H1 (cell line): ENCODE measurements around the gene SEMA3B. TPM values are rescaled to one million over a fixed set of nuclear protein-coding genes. Genes with fewer than 3 reads are reported as not detected.
A peak's percentile ranks its signal among the peaks of the same experiment; 100 is the strongest.

Source experiments
- BRCA1 ChIP-seq: IDR thresholded peaks from 2 replicates; pipeline ENCODE4 v1.6.1; 2012; ENCODE audit warnings: low read depth, low read length, improper control_type of control experiment
- HDAC6 ChIP-seq: IDR thresholded peaks from one replicate; pipeline ENCODE4 v1.7.1; 2012; ENCODE audit warnings: low read depth, mild to moderate bottlenecking, inconsistent platforms, low read length, moderate library complexity
- JUN ChIP-seq: IDR thresholded peaks from 2 replicates; pipeline ENCODE4 v1.6.1; 2011; ENCODE audit warnings: low read depth, mild to moderate bottlenecking, improper control_type of control experiment, low read length
- KDM1A ChIP-seq: fragments of 200-600, 300-600 bp; sonication (generic); IDR thresholded peaks from 2 replicates; pipeline ENCODE4 v1.7.1; 2016; ENCODE audit warnings: mild to moderate bottlenecking, low read length, borderline replicate concordance
- KDM4A ChIP-seq: IDR thresholded peaks from one replicate; pipeline ENCODE4 v1.7.1; 2012; ENCODE audit warnings: low read depth, mild to moderate bottlenecking, moderate library complexity, low read length, inconsistent platforms; ENCODE audit not compliant: severe bottlenecking
- RAD21 ChIP-seq, 2 experiments: IDR thresholded peaks in 1 of 2; conservative IDR thresholded peaks in 1 of 2; 2 replicates each; pipeline ENCODE4 v1.6.1; 2011; ENCODE audit warnings: low read depth in 2 of 2, low read length in 2 of 2, improper control_type of control experiment in 1 of 2, inconsistent platforms in 1 of 2, mild to moderate bottlenecking in 1 of 2, moderate library complexity in 1 of 2
- SRF ChIP-seq: IDR thresholded peaks from 2 replicates; pipeline ENCODE4 v1.6.1; 2011; ENCODE audit warnings: mild to moderate bottlenecking, low read depth, low read length, moderate library complexity
- TBP ChIP-seq: IDR thresholded peaks from 2 replicates; pipeline ENCODE4 v1.6.1; 2011; ENCODE audit warnings: low read depth, low read length, improper control_type of control experiment
- TEAD4 ChIP-seq: IDR thresholded peaks from 2 replicates; pipeline ENCODE4 v1.6.1; 2012; ENCODE audit warnings: low read depth, low read length, inconsistent platforms, mixed read lengths
- polyA plus RNA-seq, 7 experiments: library from polyadenylated mRNA; depleted of rRNA in 3 of 7; stranded (reverse) in 5 of 7; unstranded in 2 of 7; fragments of >200 nt in 5 of 7; fragments of 200-250 nt in 2 of 7; gene quantifications; 1 replicate in 5 of 7; 2 replicates in 1 of 7; 4 replicates in 1 of 7; pipeline versions ENCODE4 v1.2.1 to v1.2.3, GENCODE V29; 2011 to 2013; ENCODE audit warnings: missing spikeins in 2 of 7, mixed read lengths in 2 of 7
- total RNA-seq: library from RNA; stranded (reverse); fragmentation: NEBNext Ultra II Directional; extraction: Animal tissue kit (Norgen Biotek cat#: 25700); gene quantifications from 2 replicates; pipeline ENCODE4 v1.2.1, GENCODE V29; 2021
- TF ChIP-seq, protein P1 (sequence below): fragments of 300-600 bp; sonication (generic); IDR thresholded peaks from 2 replicates; pipeline ENCODE4 v1.7.1; 2012; ENCODE audit warnings: low read length, moderate library complexity, mild to moderate bottlenecking, inconsistent platforms; ENCODE audit not compliant: insufficient replicate concordance

The SEMA3B gene
- total and polyA plus RNA-seq, 2 of the 8 experiments (the other 6 are each of a cell fraction or from before 2014, with no cell fraction given) = 3.0 to 4.7 TPM

DNA sequence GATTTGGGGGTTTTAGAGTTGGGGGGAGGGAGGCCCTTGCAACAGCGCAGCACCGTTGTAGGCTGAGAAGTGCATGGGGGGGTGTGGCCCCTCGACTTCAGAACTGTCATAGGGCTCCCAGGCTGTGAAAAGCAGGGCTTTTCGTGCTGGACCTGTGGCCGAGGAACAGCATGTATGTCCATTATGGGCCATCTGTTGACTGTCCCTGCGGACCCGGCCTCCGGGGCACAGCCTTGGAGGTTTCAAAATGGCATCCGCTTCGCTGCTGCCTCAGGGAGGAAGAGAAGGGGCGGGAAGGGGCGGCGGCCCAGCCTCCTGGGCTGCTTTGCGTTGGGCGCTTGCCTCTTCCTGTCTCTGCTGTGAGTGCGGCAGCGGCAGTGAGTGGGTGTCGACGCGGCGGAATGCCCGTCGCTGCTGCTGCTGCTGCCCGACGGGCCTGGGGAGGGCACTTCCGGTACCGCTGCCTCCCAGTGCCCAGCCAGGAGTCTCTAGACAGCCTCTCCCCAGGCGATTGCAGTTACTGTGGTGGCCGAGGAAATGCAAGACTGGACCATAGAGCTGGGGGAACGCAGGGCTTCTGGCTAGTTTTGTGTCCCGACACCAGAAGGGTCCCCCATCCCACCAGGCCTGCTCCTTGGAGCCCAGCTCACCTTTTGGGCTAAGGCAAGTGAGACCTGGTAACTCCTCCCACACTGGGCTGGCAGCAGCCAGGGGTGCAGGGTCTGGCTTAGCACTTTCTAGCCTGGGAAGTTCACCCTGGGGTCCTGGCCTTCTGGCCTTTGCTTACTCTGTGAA, 31.0 kb upstream of the SEMA3B start (continued):
- TF ChIP-seq JUN (no peak), KDM4A (no peak), KDM1A (no peak), SRF (no peak), TBP (0 out of 2 replicates have a peak, but pooled peaks have one; percentile 17), HDAC6 (no peak), TEAD4 (0 out of 2 replicates have a peak, but pooled peaks have one; percentile 14), BRCA1 (no peak), RAD21 (IDR thresholded peaks at IDR 0.05 in 1 of 2, conservative IDR thresholded peaks at IDR 0.05 in 1 of 2; ENCODE audit: low read depth in 2 of 2, low read length in 2 of 2) (no peak)
- TF ChIP-seq, protein P1, sequence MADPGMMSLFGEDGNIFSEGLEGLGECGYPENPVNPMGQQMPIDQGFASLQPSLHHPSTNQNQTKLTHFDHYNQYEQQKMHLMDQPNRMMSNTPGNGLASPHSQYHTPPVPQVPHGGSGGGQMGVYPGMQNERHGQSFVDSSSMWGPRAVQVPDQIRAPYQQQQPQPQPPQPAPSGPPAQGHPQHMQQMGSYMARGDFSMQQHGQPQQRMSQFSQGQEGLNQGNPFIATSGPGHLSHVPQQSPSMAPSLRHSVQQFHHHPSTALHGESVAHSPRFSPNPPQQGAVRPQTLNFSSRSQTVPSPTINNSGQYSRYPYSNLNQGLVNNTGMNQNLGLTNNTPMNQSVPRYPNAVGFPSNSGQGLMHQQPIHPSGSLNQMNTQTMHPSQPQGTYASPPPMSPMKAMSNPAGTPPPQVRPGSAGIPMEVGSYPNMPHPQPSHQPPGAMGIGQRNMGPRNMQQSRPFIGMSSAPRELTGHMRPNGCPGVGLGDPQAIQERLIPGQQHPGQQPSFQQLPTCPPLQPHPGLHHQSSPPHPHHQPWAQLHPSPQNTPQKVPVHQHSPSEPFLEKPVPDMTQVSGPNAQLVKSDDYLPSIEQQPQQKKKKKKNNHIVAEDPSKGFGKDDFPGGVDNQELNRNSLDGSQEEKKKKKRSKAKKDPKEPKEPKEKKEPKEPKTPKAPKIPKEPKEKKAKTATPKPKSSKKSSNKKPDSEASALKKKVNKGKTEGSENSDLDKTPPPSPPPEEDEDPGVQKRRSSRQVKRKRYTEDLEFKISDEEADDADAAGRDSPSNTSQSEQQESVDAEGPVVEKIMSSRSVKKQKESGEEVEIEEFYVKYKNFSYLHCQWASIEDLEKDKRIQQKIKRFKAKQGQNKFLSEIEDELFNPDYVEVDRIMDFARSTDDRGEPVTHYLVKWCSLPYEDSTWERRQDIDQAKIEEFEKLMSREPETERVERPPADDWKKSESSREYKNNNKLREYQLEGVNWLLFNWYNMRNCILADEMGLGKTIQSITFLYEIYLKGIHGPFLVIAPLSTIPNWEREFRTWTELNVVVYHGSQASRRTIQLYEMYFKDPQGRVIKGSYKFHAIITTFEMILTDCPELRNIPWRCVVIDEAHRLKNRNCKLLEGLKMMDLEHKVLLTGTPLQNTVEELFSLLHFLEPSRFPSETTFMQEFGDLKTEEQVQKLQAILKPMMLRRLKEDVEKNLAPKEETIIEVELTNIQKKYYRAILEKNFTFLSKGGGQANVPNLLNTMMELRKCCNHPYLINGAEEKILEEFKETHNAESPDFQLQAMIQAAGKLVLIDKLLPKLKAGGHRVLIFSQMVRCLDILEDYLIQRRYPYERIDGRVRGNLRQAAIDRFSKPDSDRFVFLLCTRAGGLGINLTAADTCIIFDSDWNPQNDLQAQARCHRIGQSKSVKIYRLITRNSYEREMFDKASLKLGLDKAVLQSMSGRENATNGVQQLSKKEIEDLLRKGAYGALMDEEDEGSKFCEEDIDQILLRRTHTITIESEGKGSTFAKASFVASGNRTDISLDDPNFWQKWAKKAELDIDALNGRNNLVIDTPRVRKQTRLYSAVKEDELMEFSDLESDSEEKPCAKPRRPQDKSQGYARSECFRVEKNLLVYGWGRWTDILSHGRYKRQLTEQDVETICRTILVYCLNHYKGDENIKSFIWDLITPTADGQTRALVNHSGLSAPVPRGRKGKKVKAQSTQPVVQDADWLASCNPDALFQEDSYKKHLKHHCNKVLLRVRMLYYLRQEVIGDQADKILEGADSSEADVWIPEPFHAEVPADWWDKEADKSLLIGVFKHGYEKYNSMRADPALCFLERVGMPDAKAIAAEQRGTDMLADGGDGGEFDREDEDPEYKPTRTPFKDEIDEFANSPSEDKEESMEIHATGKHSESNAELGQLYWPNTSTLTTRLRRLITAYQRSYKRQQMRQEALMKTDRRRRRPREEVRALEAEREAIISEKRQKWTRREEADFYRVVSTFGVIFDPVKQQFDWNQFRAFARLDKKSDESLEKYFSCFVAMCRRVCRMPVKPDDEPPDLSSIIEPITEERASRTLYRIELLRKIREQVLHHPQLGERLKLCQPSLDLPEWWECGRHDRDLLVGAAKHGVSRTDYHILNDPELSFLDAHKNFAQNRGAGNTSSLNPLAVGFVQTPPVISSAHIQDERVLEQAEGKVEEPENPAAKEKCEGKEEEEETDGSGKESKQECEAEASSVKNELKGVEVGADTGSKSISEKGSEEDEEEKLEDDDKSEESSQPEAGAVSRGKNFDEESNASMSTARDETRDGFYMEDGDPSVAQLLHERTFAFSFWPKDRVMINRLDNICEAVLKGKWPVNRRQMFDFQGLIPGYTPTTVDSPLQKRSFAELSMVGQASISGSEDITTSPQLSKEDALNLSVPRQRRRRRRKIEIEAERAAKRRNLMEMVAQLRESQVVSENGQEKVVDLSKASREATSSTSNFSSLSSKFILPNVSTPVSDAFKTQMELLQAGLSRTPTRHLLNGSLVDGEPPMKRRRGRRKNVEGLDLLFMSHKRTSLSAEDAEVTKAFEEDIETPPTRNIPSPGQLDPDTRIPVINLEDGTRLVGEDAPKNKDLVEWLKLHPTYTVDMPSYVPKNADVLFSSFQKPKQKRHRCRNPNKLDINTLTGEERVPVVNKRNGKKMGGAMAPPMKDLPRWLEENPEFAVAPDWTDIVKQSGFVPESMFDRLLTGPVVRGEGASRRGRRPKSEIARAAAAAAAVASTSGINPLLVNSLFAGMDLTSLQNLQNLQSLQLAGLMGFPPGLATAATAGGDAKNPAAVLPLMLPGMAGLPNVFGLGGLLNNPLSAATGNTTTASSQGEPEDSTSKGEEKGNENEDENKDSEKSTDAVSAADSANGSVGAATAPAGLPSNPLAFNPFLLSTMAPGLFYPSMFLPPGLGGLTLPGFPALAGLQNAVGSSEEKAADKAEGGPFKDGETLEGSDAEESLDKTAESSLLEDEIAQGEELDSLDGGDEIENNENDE = no peak
